DOHH2 (cell line): ENCODE measurements around the gene ACER3.

Experiments
- CTCF ChIP-seq: fragments of 200-600 bp; sonication (generic); IDR thresholded peaks from one replicate; pipeline ENCODE4 v1.5.1; 2014; ENCODE audit warnings: antibody characterized with exemption, mild to moderate bottlenecking, low read depth, low read length; ENCODE audit not compliant: poor library complexity, severe bottlenecking
- EZH2phosphoT487 ChIP-seq: fragments of 200-600 bp; sonication (generic); IDR thresholded peaks from 2 replicates; pipeline ENCODE4 v1.6.1; 2017; ENCODE audit warnings: borderline replicate concordance, mild to moderate bottlenecking, antibody characterized with exemption, low read length, moderate library complexity, mixed read lengths

- TF ChIP-seq CTCF = no peak
- TF ChIP-seq EZH2phosphoT487 = no peak
Observed at GRCh38 chr11:76811259-76811658, 49.5 kb upstream of the ACER3 start.
